Keratinocyte (primary cell): Measurements from ENCODE around the gene RAB21. TPM values are rescaled to one million over a fixed set of nuclear protein-coding genes. Genes with fewer than 3 reads are reported as not detected.
"Not testable (repeated sequence)": the region's sequence is repeated elsewhere in the genome, so short reads cannot be mapped to it uniquely, and the experiment has no call there.

ENCODE experiments used
- DNase-seq: peaks from one replicate; pipeline ENCODE4 v3.0.0-alpha.2; 2011; ENCODE audit warnings: low read depth, missing footprints, low spot score
- FAIRE-seq: peaks from 2 replicates; lab custom pipeline; 2011; peaks lifted over from hg19 to GRCh38; lab: Jason Lieb, UNC
- H2AFZ ChIP-seq: 2 replicates; pipeline ENCODE4 v1.6.0; 2012; ENCODE audit warnings: low read length, control low read depth, inconsistent platforms; ENCODE audit not compliant: control insufficient read depth
- H3K27ac ChIP-seq: 2 replicates; pipeline ENCODE4 v1.5.1; 2011; ENCODE audit warnings: low read length; ENCODE audit not compliant: control insufficient read depth, insufficient read depth
- H3K27me3 ChIP-seq: 3 replicates; pipeline ENCODE4 v1.6.0; 2011; ENCODE audit warnings: low read length; ENCODE audit not compliant: control insufficient read depth, insufficient read depth; ENCODE audit errors: extremely low read depth
- H3K36me3 ChIP-seq, 2 experiments: 2 replicates in 1 of 2; 3 replicates in 1 of 2; pipeline ENCODE4 v1.5.1; 2011; ENCODE audit warnings: low read length in 2 of 2, mild to moderate bottlenecking in 1 of 2; ENCODE audit not compliant: control insufficient read depth in 2 of 2, insufficient read depth in 2 of 2; ENCODE audit errors: extremely low read depth in 1 of 2
- H3K4me1 ChIP-seq: 3 replicates; pipeline ENCODE4 v1.5.1; 2011; ENCODE audit warnings: low read length; ENCODE audit not compliant: control insufficient read depth, insufficient read depth; ENCODE audit errors: extremely low read depth
- H3K4me2 ChIP-seq: 3 replicates; pipeline ENCODE4 v1.6.0; 2011; ENCODE audit warnings: low read depth, low read length; ENCODE audit not compliant: control insufficient read depth, insufficient read depth; ENCODE audit errors: extremely low read depth
- H3K4me3 ChIP-seq, 3 experiments: fragments of 200-600 bp in 1 of 3; sonication (generic) in 1 of 3; 2 replicates in 2 of 3; 3 replicates in 1 of 3; pipeline ENCODE4 v1.5.1; 2011 to 2016; ENCODE audit warnings: low read length in 3 of 3, mild to moderate bottlenecking in 3 of 3, control low read depth in 2 of 3, inconsistent platforms in 1 of 3, low read depth in 1 of 3, mixed read lengths in 1 of 3, mixed run types in 1 of 3, moderate library complexity in 1 of 3; ENCODE audit not compliant: control insufficient read depth in 2 of 3, insufficient read depth in 2 of 3; ENCODE audit errors: extremely low read depth in 1 of 3
- H3K79me2 ChIP-seq: 2 replicates; pipeline ENCODE4 v1.6.0; 2012; ENCODE audit warnings: low read length; ENCODE audit not compliant: control insufficient read depth, insufficient read depth
- H3K9ac ChIP-seq: 3 replicates; pipeline ENCODE4 v1.6.0; 2011; ENCODE audit warnings: low read length; ENCODE audit not compliant: control insufficient read depth, insufficient read depth; ENCODE audit errors: extremely low read depth
- H3K9me1 ChIP-seq: 3 replicates; pipeline ENCODE4 v1.6.0; 2011; ENCODE audit warnings: low read length; ENCODE audit not compliant: control insufficient read depth, insufficient read depth; ENCODE audit errors: extremely low read depth
- H3K9me3 ChIP-seq: 2 replicates; pipeline ENCODE4 v1.5.1; 2012; ENCODE audit warnings: low read depth, low read length; ENCODE audit not compliant: control insufficient read depth
- H4K20me1 ChIP-seq: 3 replicates; pipeline ENCODE4 v1.6.0; 2011; ENCODE audit warnings: low read length; ENCODE audit not compliant: control insufficient read depth, insufficient read depth; ENCODE audit errors: extremely low read depth
- EZH2 ChIP-seq: IDR thresholded peaks from one replicate; pipeline ENCODE4 v1.6.1; 2012; ENCODE audit warnings: inconsistent platforms, mild to moderate bottlenecking, low read length, moderate library complexity
- dilution Hi-C: fragments of 300-500 bp; cut with MboI; formaldehyde crosslinking; loops from one replicate; pipeline ENCODE4 v1.7.0; 2020; ENCODE audit warnings: low sequenced_read_pairs; ENCODE audit not compliant: extremely low pct_ligation_motif_present
- polyA plus RNA-seq, 5 experiments: library from polyadenylated mRNA; depleted of rRNA in 3 of 5; stranded (reverse) in 3 of 5; stranded (forward) in 1 of 5; unstranded in 1 of 5; fragments of >200 nt; gene quantifications; 1 replicate in 1 of 5; 2 replicates in 3 of 5; 3 replicates in 1 of 5; pipeline versions ENCODE4 v1.2.1 to v1.2.3, GENCODE V29; 2011 to 2012; ENCODE audit warnings: missing spikeins in 2 of 5, low read depth in 1 of 5, low replicate concordance in 1 of 5
- TF ChIP-seq, protein P1 (sequence below), 3 experiments: IDR thresholded peaks in 1 of 3; conservative IDR thresholded peaks in 1 of 3; optimal IDR thresholded peaks in 1 of 3; 2 replicates in 2 of 3; 3 replicates in 1 of 3; pipeline versions ENCODE3 to v1.5.1; 2011; ENCODE audit warnings: low read length in 3 of 3, mild to moderate bottlenecking in 3 of 3, moderate library complexity in 2 of 3, control low read depth in 1 of 3, inconsistent platforms in 1 of 3; ENCODE audit not compliant: insufficient read depth in 2 of 3; ENCODE audit errors: extremely low read depth in 1 of 3

The RAB21 gene
- polyA plus RNA-seq, 1 donor (not counting 4 experiments of a cell fraction or from before 2014, with no cell fraction given): 21.9 TPM

DNA sequence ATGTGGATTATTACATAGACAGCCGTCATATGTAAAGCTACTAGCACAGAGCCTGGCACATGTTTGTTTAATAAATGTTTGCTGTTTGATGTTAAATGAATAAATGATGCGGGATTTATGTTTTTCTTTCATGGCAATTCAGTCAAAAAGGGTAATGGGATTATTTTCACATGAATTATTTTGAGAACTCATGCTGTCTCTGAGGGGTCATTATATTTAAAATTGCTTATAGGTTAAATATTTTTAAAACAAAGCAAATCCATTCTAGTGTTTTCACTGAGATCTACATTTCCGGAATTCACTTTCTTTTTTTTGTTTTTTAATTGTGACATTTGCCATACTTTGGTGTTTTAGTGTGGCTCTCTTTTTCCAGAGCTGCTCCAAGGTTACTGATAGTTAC lies 5.3 kb downstream of the RAB21 start:
- Histone ChIP-seq H2AFZ (no peak overlapping the region), H3K4me1 (peaks cover 9% of the 10 kb centered on the region), H3K9me3 (peaks cover 11% of the 10 kb centered on the region), H3K4me2 (no peak overlapping the region), H3K9ac (no peak overlapping the region), H3K79me2 (peaks cover 96% of the 10 kb centered on the region), H3K4me3 (no peak overlapping the region), H4K20me1 (no peaks in the 10 kb centered on the region), H3K9me1 (no peaks in the 10 kb centered on the region), H3K36me3 (peaks cover 2 to 19% of the 10 kb centered on the region in 2 experiments), H3K27ac (no peak overlapping the region), H3K27me3 (no peaks in the 10 kb centered on the region)
- no peak for DNase-seq
- dilution Hi-C loops: no loop called here
- FAIRE-seq: no peak
- no peak for TF ChIP-seq EZH2
- TF ChIP-seq, protein P1, sequence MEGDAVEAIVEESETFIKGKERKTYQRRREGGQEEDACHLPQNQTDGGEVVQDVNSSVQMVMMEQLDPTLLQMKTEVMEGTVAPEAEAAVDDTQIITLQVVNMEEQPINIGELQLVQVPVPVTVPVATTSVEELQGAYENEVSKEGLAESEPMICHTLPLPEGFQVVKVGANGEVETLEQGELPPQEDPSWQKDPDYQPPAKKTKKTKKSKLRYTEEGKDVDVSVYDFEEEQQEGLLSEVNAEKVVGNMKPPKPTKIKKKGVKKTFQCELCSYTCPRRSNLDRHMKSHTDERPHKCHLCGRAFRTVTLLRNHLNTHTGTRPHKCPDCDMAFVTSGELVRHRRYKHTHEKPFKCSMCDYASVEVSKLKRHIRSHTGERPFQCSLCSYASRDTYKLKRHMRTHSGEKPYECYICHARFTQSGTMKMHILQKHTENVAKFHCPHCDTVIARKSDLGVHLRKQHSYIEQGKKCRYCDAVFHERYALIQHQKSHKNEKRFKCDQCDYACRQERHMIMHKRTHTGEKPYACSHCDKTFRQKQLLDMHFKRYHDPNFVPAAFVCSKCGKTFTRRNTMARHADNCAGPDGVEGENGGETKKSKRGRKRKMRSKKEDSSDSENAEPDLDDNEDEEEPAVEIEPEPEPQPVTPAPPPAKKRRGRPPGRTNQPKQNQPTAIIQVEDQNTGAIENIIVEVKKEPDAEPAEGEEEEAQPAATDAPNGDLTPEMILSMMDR (optimal IDR thresholded peaks at IDR 0.05 in 1 of 3, IDR thresholded peaks at IDR 0.05 in 1 of 3, conservative IDR thresholded peaks at IDR 0.05 in 1 of 3; ENCODE audit: extremely low read depth in 1 of 3, insufficient read depth in 2 of 3, low read length in 3 of 3): no peak

DNA sequence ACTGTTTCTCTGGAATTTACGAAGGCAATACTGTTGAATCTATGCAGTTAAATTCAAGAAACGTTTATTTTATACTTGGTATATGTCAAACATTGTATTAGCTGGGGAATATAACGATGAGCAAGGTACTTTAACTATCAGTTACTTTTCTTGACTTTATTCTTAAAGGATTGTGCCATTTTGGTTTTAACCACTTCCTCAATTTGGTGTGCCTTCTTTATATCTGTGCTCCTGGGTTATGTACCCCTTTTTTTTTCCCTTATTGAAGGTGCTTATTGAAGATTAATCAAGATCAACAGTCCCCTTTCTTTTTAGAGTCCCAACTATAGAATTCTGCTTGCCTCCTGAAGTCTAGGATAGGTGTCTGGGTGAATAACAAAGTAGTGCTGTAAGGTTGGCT lies 5.8 kb downstream of the RAB21 start:
- H3K9ac ChIP-seq: no peak overlapping the region
- TF ChIP-seq, protein P1 (optimal IDR thresholded peaks at IDR 0.05 in 1 of 3, IDR thresholded peaks at IDR 0.05 in 1 of 3, conservative IDR thresholded peaks at IDR 0.05 in 1 of 3; ENCODE audit: extremely low read depth in 1 of 3, insufficient read depth in 2 of 3, low read length in 3 of 3): no peak
- no peak for TF ChIP-seq EZH2
- no peak overlapping the region for H3K27ac ChIP-seq
- H3K36me3 ChIP-seq: peaks cover 2 to 19% of the 10 kb centered on the region in 2 experiments
- no peaks in the 10 kb centered on the region for H3K9me1 ChIP-seq
- no peak overlapping the region for H3K4me3 ChIP-seq
- H4K20me1 ChIP-seq: no peaks in the 10 kb centered on the region
- H3K79me2 ChIP-seq: peaks cover 97% of the 10 kb centered on the region
- dilution Hi-C loops: no loop called here
- H3K4me2 ChIP-seq: no peak overlapping the region
- FAIRE-seq: no peak
- H3K27me3 ChIP-seq: no peaks in the 10 kb centered on the region
- H3K9me3 ChIP-seq: peaks cover 11% of the 10 kb centered on the region
- no peak overlapping the region for H2AFZ ChIP-seq
- DNase-seq: no peak
- H3K4me1 ChIP-seq: peaks cover 9% of the 10 kb centered on the region

DNA sequence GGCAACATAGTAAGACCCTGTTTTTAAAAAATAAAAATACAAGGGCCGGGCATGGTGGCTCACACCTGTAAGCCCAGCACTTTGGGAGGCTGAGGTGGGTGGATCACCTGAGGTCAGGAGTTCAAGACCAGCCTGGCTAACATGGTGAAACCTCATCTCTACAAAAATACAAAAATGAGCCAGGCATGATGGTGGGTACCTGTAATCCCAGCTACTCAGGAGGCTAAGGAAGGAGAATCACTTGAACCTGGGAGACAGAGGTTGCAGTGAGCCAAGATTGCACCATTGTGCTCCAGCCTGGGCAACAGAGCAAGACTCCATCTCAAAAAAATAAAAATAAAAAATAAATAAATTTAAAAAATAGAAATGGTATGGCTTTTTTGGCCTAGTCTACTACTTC lies 6.7 kb downstream of the RAB21 start:
- H3K4me2 ChIP-seq, H2AFZ ChIP-seq, H4K20me1 ChIP-seq, H3K27me3 ChIP-seq, DNase-seq, FAIRE-seq, dilution Hi-C loops, H3K9ac ChIP-seq, H3K27ac ChIP-seq, H3K9me1 ChIP-seq, H3K4me1 ChIP-seq, H3K4me3 ChIP-seq: not testable (repeated sequence)
- Histone ChIP-seq H3K9me3 (peaks cover 11% of the 10 kb centered on the region), H3K36me3 (peaks cover 2 to 19% of the 10 kb centered on the region in 2 experiments), H3K79me2 (peaks cover 96% of the 10 kb centered on the region)
